GM23338 (cell line): ENCODE results near the gene XAB2. TPM values are rescaled to one million over a fixed set of nuclear protein-coding genes. Genes with fewer than 3 reads are reported as not detected.

Experiments used
- ATAC-seq: fragments of 200-7000 bp; cut with Tn5 transposase; 3 replicates; pipeline ENCODE4 v1.9.1; 2020
- DNase-seq: peaks from one replicate; pipeline ENCODE4 v3.0.0-alpha.2; 2015; ENCODE audit warnings: low spot score
- H2AFZ ChIP-seq: fragments of 200-600 bp; sonication (generic); 2 replicates; pipeline ENCODE4 v1.8.0; 2016; ENCODE audit warnings: antibody characterized with exemption, mild to moderate bottlenecking, moderate library complexity
- H3F3A ChIP-seq: fragments of 200-600 bp; sonication (generic); replicated peaks from 2 replicates; pipeline ENCODE4 v1.8.0; 2017; ENCODE audit warnings: antibody characterized with exemption, mixed run types, low read depth
- H3K27ac ChIP-seq: fragments of 200-600 bp; sonication (generic); 2 replicates; pipeline ENCODE4 v1.6.1; 2016; ENCODE audit warnings: low read depth
- H3K27me3 ChIP-seq: fragments of 200-600 bp; sonication (generic); 2 replicates; pipeline ENCODE4 v1.8.0; 2016; ENCODE audit warnings: mild to moderate bottlenecking, mixed run types, moderate library complexity; ENCODE audit not compliant: insufficient read depth
- H3K36me3 ChIP-seq: fragments of 200-600 bp; sonication (generic); 2 replicates; pipeline ENCODE4 v1.8.0; 2016; ENCODE audit warnings: mild to moderate bottlenecking; ENCODE audit not compliant: insufficient read depth
- H3K4me1 ChIP-seq: fragments of 200-600 bp; sonication (generic); 2 replicates; pipeline ENCODE4 v1.8.0; 2016; ENCODE audit warnings: mild to moderate bottlenecking, moderate library complexity; ENCODE audit not compliant: insufficient read depth
- H3K4me2 ChIP-seq: fragments of 200-600 bp; sonication (generic); 2 replicates; pipeline ENCODE4 v1.7.1; 2017; ENCODE audit warnings: mixed run types
- H3K4me3 ChIP-seq: fragments of 200-600 bp; sonication (generic); 2 replicates; pipeline ENCODE4 v1.6.1; 2016; ENCODE audit warnings: mixed run types
- H3K79me2 ChIP-seq: fragments of 200-600 bp; sonication (generic); replicated peaks from 2 replicates; pipeline ENCODE4 v1.8.0; 2017; ENCODE audit warnings: mild to moderate bottlenecking; ENCODE audit not compliant: insufficient read depth
- H3K9me2 ChIP-seq: fragments of 200-600 bp; sonication (generic); 2 replicates; pipeline ENCODE4 v1.8.0; 2017; ENCODE audit not compliant: insufficient read depth
- H4K20me1 ChIP-seq: fragments of 200-600 bp; sonication (generic); replicated peaks from 2 replicates; pipeline ENCODE4 v1.8.0; 2017; ENCODE audit warnings: mild to moderate bottlenecking; ENCODE audit not compliant: insufficient read depth
- H3K27ac Mint-ChIP-seq: 2 replicates; pipeline ENCODE4 v1.8.0; 2020; ENCODE audit warnings: inconsistent platforms, mild to moderate bottlenecking, moderate library complexity, mixed read lengths
- H3K27me3 Mint-ChIP-seq: 3 replicates; pipeline ENCODE4 v1.8.0; 2022; ENCODE audit warnings: low read depth, mild to moderate bottlenecking, moderate library complexity, mixed read lengths, inconsistent platforms; ENCODE audit not compliant: insufficient read depth, poor library complexity
- H3K36me3 Mint-ChIP-seq: 3 replicates; pipeline ENCODE4 v1.8.0; 2021; ENCODE audit warnings: low read depth, mild to moderate bottlenecking, inconsistent platforms, moderate library complexity, mixed read lengths
- H3K4me1 Mint-ChIP-seq: 3 replicates; pipeline ENCODE4 v1.8.0; 2020; ENCODE audit warnings: mild to moderate bottlenecking, inconsistent platforms, mixed read lengths
- H3K4me3 Mint-ChIP-seq: 3 replicates; pipeline ENCODE4 v1.8.0; 2021; ENCODE audit warnings: moderate library complexity, mild to moderate bottlenecking, inconsistent platforms, mixed read lengths
- H3K9me3 Mint-ChIP-seq: 3 replicates; pipeline ENCODE4 v1.8.0; 2020; ENCODE audit warnings: moderate library complexity, mild to moderate bottlenecking, inconsistent platforms, mixed read lengths
- ETS1 ChIP-seq: IDR thresholded peaks from 2 replicates; pipeline ENCODE4 v1.6.1; 2016; ENCODE audit warnings: antibody characterized with exemption
- EZH2 ChIP-seq: fragments of 200-600 bp; sonication (generic); IDR thresholded peaks from one replicate; pipeline ENCODE4 v1.8.0; 2017; ENCODE audit warnings: antibody characterized with exemption, mild to moderate bottlenecking, low read depth; ENCODE audit not compliant: unreplicated experiment
- EZH2phosphoT487 ChIP-seq: fragments of 200-600 bp; sonication (generic); IDR thresholded peaks from one replicate; pipeline ENCODE4 v1.8.1; 2018; ENCODE audit warnings: antibody characterized with exemption; ENCODE audit not compliant: unreplicated experiment
- JUNB ChIP-seq: IDR thresholded peaks from one replicate; pipeline ENCODE4 v1.6.1; 2016; ENCODE audit warnings: antibody characterized with exemption; ENCODE audit not compliant: unreplicated experiment
- NANOG ChIP-seq: IDR thresholded peaks from 2 replicates; pipeline ENCODE4 v1.6.1; 2016; ENCODE audit warnings: antibody characterized with exemption, borderline replicate concordance
- POLR2AphosphoS5 ChIP-seq: IDR thresholded peaks from 2 replicates; pipeline ENCODE4 v1.6.1; 2016; ENCODE audit warnings: antibody characterized with exemption, low read depth
- STAT1 ChIP-seq: IDR thresholded peaks from one replicate; pipeline ENCODE4 v1.6.1; 2016; ENCODE audit warnings: antibody characterized with exemption; ENCODE audit not compliant: unreplicated experiment
- ZNF114 ChIP-seq: fragments of 250-450 bp; sonication (Bioruptor Pico); IDR thresholded peaks from 2 replicates; pipeline ENCODE4 v1.5.0; 2020; ENCODE audit warnings: mild to moderate bottlenecking, moderate library complexity
- ZNF331 ChIP-seq: fragments of 250-450 bp; sonication (Bioruptor Pico); IDR thresholded peaks from 2 replicates; pipeline ENCODE4 v1.5.0; 2020; ENCODE audit warnings: low read depth, mild to moderate bottlenecking, moderate library complexity
- polyA plus RNA-seq: library from polyadenylated mRNA; unstranded; fragments of >200 nt; fragmentation: Nextera tagmentation; extraction: Ambion mirVana; gene quantifications from 2 replicates; pipeline ENCODE4 v1.2.1, GENCODE V29; 2016
- total RNA-seq: library from RNA; depleted of rRNA; stranded (reverse); fragments of >200 nt; shearing (Covaris generic); gene quantifications from 2 replicates; pipeline ENCODE4 v1.2.3, GENCODE V29; 2014
- TF ChIP-seq, protein P1 (sequence below): IDR thresholded peaks from one replicate; pipeline ENCODE4 v1.6.1; 2018; ENCODE audit warnings: antibody characterized with exemption; ENCODE audit not compliant: unreplicated experiment

The XAB2 gene
- total and polyA plus RNA-seq, 2 experiments from 2014 or later, result 18.4 to 69.0 TPM

DNA sequence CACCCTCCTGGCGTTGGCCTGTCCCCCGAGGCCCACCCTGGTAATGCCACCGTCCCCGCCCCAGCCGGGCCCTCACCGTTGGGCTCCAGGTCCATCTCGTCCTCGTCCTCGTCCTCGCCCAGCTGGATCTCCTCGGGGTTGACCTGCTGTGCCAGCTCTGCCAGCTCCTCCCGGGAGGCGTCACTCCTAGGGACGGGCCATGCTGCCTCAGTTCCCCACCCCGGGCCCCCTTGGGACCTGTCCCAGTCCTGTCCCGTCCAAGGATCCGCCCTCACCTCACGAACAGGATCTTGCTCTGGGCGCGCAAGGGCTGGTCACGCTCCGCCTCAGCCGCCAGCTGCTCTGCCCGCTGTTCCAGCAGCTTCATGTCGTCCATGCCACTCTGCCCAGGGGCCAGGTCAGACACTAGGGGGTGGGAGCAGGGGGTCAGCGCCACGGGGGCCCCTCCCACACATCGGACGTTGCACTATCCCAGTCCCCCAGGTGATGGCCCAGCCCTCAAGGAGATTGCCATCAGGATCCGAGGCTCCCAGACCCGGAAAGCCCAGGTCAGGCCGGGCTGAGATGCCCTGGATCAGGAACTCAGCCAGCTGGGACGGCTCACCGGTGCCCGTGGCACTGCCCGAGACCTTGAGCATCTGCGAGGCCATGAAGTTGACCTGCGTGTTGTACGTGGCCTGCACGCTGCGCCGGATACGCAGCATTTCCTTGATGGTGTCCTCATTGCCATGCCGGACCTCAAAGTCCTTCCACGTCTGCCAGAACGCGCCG, 9.5 kb downstream of the XAB2 start:
- H3K27me3 ChIP-seq, result no peaks in the 10 kb centered on the region
- no peak for TF ChIP-seq EZH2phosphoT487
- TF ChIP-seq JUNB, result no peak
- no peak for TF ChIP-seq ZNF331 (CRISPR knock-in tag)
- no peak for TF ChIP-seq NANOG
- TF ChIP-seq ZNF114 (CRISPR knock-in tag), result no peak
- TF ChIP-seq EZH2, result no peak
- no peak for TF ChIP-seq STAT1
- no peaks in the 10 kb centered on the region for H3K4me1 ChIP-seq
- ATAC-seq (no peak), DNase-seq (no peak)
- no peak overlapping the region for H2AFZ ChIP-seq
- Mint-ChIP-seq H3K4me3 (no peak overlapping the region), H3K36me3 (peaks cover 34% of the 10 kb centered on the region), H3K27ac (no peak overlapping the region), H3K27me3 (peaks cover 12% of the 10 kb centered on the region), H3K4me1 (no peaks in the 10 kb centered on the region), H3K9me3 (no peaks in the 10 kb centered on the region)
- no peak overlapping the region for H3K4me3 ChIP-seq
- no peak overlapping the region for H3K4me2 ChIP-seq
- H3K27ac ChIP-seq, result no peak overlapping the region
- H3F3A ChIP-seq, result no peaks in the 10 kb centered on the region
- H3K9me2 ChIP-seq, result no peaks in the 10 kb centered on the region
- no peaks in the 10 kb centered on the region for H3K79me2 ChIP-seq
- H3K36me3 ChIP-seq, result no peaks in the 10 kb centered on the region; the same call in 1 of the 2 replicates
- H4K20me1 ChIP-seq, result no peaks in the 10 kb centered on the region; the same call in none of the 2 replicates

DNA sequence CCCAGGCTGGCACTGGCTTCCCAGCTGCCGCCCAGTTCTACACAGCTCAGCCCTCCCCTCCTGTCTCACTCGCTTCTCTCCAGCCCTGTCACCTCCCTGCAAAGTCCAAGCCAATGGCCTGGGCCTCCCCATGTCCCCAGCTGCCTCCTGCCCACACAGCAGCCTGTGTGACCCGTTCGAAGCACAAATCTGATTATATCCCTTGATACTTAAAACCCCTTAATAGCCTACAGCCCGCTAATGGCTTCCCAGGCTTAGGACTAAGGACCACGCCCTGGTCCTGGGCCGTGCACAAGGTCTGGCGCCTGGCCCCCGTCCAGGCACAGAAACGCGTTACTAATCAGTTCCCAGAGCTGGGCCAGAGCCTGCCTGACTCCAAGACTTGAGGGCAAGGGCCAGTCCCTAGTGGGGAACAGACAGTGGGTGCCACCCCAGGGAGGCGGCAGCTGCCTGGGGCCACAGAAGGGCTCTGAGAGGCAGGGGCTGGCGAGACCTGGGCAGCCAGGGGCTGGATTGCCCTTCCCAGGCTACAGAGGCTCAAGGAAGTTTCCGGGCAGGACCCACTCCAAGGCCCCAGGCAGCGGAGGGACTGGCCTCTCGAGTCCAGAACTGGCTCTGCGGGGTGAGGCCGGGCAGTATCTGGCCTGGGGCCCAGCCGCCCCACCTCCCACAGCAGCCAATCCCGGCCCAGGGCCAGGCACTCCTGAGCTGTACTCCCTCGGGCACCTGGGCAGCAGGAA, 10.4 kb downstream of the XAB2 start:
- Mint-ChIP-seq H3K27ac (no peak overlapping the region), H3K4me3 (no peak overlapping the region), H3K4me1 (no peaks in the 10 kb centered on the region), H3K9me3 (no peaks in the 10 kb centered on the region), H3K36me3 (peaks cover 39% of the 10 kb centered on the region), H3K27me3 (peaks cover 12% of the 10 kb centered on the region)
- no peaks in the 10 kb centered on the region for H3K27me3 ChIP-seq
- H3K4me1 ChIP-seq, result no peaks in the 10 kb centered on the region
- no peak overlapping the region for H3K4me3 ChIP-seq
- no peaks in the 10 kb centered on the region for H3K9me2 ChIP-seq
- H3F3A ChIP-seq, result no peaks in the 10 kb centered on the region
- H3K27ac ChIP-seq, result no peak overlapping the region
- no peaks in the 10 kb centered on the region; the same call in 1 of the 2 replicates for H3K36me3 ChIP-seq
- H3K79me2 ChIP-seq, result no peaks in the 10 kb centered on the region
- no peak for ATAC-seq
- H2AFZ ChIP-seq, result no peak overlapping the region
- DNase-seq, result no peak
- no peaks in the 10 kb centered on the region; the same call in none of the 2 replicates for H4K20me1 ChIP-seq
- H3K4me2 ChIP-seq, result no peak overlapping the region
- TF ChIP-seq ZNF114 (CRISPR knock-in tag) (no peak), ZNF331 (CRISPR knock-in tag) (no peak), POLR2AphosphoS5 (no peak), EZH2 (no peak), EZH2phosphoT487 (no peak), ETS1 (no peak), NANOG (no peak), JUNB (no peak), STAT1 (no peak)
- TF ChIP-seq, protein P1, sequence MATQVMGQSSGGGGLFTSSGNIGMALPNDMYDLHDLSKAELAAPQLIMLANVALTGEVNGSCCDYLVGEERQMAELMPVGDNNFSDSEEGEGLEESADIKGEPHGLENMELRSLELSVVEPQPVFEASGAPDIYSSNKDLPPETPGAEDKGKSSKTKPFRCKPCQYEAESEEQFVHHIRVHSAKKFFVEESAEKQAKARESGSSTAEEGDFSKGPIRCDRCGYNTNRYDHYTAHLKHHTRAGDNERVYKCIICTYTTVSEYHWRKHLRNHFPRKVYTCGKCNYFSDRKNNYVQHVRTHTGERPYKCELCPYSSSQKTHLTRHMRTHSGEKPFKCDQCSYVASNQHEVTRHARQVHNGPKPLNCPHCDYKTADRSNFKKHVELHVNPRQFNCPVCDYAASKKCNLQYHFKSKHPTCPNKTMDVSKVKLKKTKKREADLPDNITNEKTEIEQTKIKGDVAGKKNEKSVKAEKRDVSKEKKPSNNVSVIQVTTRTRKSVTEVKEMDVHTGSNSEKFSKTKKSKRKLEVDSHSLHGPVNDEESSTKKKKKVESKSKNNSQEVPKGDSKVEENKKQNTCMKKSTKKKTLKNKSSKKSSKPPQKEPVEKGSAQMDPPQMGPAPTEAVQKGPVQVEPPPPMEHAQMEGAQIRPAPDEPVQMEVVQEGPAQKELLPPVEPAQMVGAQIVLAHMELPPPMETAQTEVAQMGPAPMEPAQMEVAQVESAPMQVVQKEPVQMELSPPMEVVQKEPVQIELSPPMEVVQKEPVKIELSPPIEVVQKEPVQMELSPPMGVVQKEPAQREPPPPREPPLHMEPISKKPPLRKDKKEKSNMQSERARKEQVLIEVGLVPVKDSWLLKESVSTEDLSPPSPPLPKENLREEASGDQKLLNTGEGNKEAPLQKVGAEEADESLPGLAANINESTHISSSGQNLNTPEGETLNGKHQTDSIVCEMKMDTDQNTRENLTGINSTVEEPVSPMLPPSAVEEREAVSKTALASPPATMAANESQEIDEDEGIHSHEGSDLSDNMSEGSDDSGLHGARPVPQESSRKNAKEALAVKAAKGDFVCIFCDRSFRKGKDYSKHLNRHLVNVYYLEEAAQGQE, result no peak
